Measurements from ENCODE around the gene ETF1.

GRCh38 chr5:138502521-138502920 is 40.5 kb downstream of the ETF1 start:
- TF ChIP-seq EP300 (IDR thresholded peaks at IDR 0.05) (no peak), CTCF (IDR thresholded peaks at IDR 0.05) (no peak), POLR2AphosphoS5 (IDR thresholded peaks at IDR 0.05) (no peak), POLR2A (IDR thresholded peaks at IDR 0.05) (no peak)
